Uterus (tissue), 4 donors: ENCODE measurements around the gene RANGRF. TPM values are rescaled to one million over a fixed set of nuclear protein-coding genes. Genes with fewer than 3 reads are reported as not detected.

Experiments
- DNase-seq, 2 donors: peaks; one replicate each; pipeline ENCODE4 v3.0.0-alpha.2; 2019 to 2020
- H3K27ac ChIP-seq, 2 donors: fragments of 200-600 bp; sonication (generic); 1 replicate in 1 of 2; 2 replicates in 1 of 2; pipeline ENCODE4 v1.5.1; 2016 to 2018
- H3K27me3 ChIP-seq, 2 donors: fragments of 200-600 bp; sonication (generic); one replicate each; pipeline ENCODE4 v1.5.1; 2018 to 2019; ENCODE audit warnings: control low read depth in 1 of 2
- H3K36me3 ChIP-seq, 2 donors: fragments of 200-600 bp; sonication (generic); one replicate each; pipeline ENCODE4 v1.5.1; 2019; ENCODE audit warnings: control low read depth in 1 of 2
- H3K4me1 ChIP-seq, 2 donors: fragments of 200-600 bp; sonication (generic); one replicate each; pipeline ENCODE4 v1.5.1; 2018 to 2019; ENCODE audit warnings: control low read depth in 1 of 2
- H3K4me3 ChIP-seq, 2 donors: fragments of 200-600 bp; sonication (generic); 1 replicate in 1 of 2; 2 replicates in 1 of 2; pipeline ENCODE4 v1.5.1; 2018 to 2019; ENCODE audit warnings: mild to moderate bottlenecking in 1 of 2
- H3K9me3 ChIP-seq, 2 donors: fragments of 200-600 bp; sonication (generic); one replicate each; pipeline ENCODE4 v1.5.1; 2019; ENCODE audit warnings: control low read depth in 1 of 2
- POLR2A ChIP-seq, 2 donors: fragments of 450-650 bp; IDR thresholded peaks; one replicate each; pipeline ENCODE4 v1.6.1; 2016; ENCODE audit warnings: antibody characterized with exemption in 2 of 2, mild to moderate bottlenecking in 1 of 2, moderate library complexity in 1 of 2
- intact Hi-C: fragments of 100-400 bp; cut with DNase I; formaldehyde crosslinking; loops from one replicate; pipeline ENCODE4 v1.15.1; 2023; ENCODE audit warnings: low total_unique reads
- total RNA-seq, 4 donors: library from RNA; depleted of rRNA in 3 of 4; stranded (reverse); fragments of >200 nt in 3 of 4; gene quantifications; one replicate each; pipeline versions ENCODE4 v1.1.0 to v1.2.4, GENCODE V29; 2014 to 2023
- TF ChIP-seq, protein P1 (sequence below), 4 experiments: fragments of 200-600 bp in 2 of 4; fragments of 450-650 bp in 2 of 4; sonication (generic) in 2 of 4; IDR thresholded peaks; one replicate each; pipeline ENCODE4 v1.5.1; 2016 to 2019; ENCODE audit warnings: antibody characterized with exemption in 4 of 4, mild to moderate bottlenecking in 2 of 4, moderate library complexity in 1 of 4
- donor health status: DM: yes; HTN: yes; CAD: no.

Gene RANGRF, protein sequence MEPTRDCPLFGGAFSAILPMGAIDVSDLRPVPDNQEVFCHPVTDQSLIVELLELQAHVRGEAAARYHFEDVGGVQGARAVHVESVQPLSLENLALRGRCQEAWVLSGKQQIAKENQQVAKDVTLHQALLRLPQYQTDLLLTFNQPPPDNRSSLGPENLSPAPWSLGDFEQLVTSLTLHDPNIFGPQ
- 10 to 100 TPM in 2 of 4 donors, 1 to 10 TPM in 2; 5.1 to 39.6 (median 16.4) TPM for total RNA-seq

DNA sequence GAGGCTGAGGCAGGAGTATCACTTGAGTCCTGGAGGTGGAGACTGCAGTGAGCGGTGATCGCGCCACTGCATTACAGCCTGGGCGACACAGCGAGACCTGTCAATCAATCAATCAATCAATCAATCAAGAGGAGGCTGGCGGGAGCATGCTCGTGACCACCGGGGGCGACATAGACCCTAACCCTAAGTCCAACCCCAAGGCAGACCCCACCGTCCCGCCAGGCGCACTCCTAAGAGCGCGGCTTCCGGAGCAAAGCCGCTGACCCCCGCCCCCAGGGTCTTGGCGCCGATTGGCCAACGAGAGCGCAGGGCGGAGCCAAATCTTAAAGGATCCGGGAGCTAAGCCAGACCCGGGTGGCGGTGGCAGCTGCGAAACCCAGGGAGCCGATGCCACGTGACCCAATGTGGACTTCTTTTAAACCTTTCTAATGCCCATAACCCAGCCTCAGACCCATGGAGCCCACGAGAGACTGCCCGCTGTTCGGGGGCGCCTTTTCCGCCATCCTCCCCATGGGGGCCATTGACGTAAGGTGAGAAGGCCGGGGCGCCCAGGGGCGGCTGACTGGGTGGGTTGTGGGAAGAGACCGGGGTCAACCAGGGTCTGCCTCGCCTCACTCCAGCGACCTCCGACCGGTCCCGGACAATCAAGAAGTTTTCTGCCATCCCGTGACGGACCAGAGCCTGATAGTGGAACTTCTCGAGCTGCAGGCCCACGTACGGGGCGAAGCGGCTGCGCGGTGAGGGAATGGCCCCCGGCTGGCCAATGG, at the start of gene RANGRF:
RANGRF (plus strand) TSS at position 335 of the 767 bp plus-strand sequence; CDS start at position 454, 119 bp downstream.
- peak; percentile 88 to 89 for DNase-seq
- Histone ChIP-seq H3K9me3 (no peaks in the 10 kb centered on the region), H3K27me3 (no peaks in the 10 kb centered on the region), H3K4me3 (peak within 1 kb of the TSS; percentile 88 to 89), H3K4me1 (peaks cover 0 to 6% of the 10 kb centered on the region in 2 donors), H3K36me3 (no peaks in the 10 kb centered on the region), H3K27ac (peak within 1 kb of the TSS; percentile 92 to 96)
- TF ChIP-seq POLR2A (IDR thresholded peaks at IDR 0.05): peak in 1 of 2 donors; percentile 62
- TF ChIP-seq, protein P1, sequence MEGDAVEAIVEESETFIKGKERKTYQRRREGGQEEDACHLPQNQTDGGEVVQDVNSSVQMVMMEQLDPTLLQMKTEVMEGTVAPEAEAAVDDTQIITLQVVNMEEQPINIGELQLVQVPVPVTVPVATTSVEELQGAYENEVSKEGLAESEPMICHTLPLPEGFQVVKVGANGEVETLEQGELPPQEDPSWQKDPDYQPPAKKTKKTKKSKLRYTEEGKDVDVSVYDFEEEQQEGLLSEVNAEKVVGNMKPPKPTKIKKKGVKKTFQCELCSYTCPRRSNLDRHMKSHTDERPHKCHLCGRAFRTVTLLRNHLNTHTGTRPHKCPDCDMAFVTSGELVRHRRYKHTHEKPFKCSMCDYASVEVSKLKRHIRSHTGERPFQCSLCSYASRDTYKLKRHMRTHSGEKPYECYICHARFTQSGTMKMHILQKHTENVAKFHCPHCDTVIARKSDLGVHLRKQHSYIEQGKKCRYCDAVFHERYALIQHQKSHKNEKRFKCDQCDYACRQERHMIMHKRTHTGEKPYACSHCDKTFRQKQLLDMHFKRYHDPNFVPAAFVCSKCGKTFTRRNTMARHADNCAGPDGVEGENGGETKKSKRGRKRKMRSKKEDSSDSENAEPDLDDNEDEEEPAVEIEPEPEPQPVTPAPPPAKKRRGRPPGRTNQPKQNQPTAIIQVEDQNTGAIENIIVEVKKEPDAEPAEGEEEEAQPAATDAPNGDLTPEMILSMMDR (IDR thresholded peaks at IDR 0.05): no peak
- intact Hi-C loops: no loop called here

DNA sequence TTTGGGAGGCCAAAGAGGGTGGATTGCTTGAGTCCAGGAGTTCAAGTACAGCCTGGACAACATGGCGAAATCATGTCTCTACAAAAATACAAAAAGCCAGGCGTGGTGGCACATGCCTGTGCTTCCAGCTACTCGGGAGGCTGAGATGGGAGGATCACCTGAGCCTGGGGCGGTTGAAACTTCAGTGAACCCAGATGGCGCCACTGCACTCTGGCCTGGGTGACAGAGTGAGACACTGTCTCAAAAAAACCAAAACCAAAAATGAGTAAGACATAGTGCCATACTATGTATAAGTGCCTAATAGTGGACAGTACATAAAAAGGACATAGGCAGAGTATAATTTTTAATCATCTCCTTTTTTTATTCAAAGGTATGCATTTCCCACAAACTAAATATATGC, 44.6 kb upstream of the RANGRF start:
- DNase-seq: no peak
- Histone ChIP-seq H3K9me3 (no peaks in the 10 kb centered on the region), H3K36me3 (no peaks in the 10 kb centered on the region), H3K4me1 (no peaks in the 10 kb centered on the region), H3K4me3 (no peak overlapping the region), H3K27ac (no peak overlapping the region), H3K27me3 (no peaks in the 10 kb centered on the region)
- TF ChIP-seq, protein P1 (IDR thresholded peaks at IDR 0.05): no peak
- TF ChIP-seq POLR2A (IDR thresholded peaks at IDR 0.05): no peak
- intact Hi-C loops: no loop called here

DNA sequence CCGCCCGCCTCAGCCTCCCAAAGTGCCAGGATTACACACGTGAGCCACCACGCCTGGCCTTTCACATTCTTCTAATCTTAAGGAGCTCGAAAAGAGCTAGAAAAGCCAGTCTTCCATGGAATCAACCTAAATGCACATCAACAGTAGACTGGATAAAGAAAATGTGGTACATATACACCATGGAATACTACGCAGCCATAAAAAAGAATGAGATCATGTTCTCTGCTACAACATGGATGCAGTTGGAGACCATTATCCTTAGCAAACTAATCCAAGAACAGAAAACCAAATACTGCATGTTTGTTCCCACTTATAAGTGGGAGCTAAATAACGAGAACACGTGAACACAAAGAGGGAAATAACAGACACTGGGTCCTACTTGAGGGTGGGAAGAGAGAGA, 43.7 kb upstream of the RANGRF start:
- Histone ChIP-seq H3K27me3 (no peaks in the 10 kb centered on the region), H3K27ac (no peak overlapping the region), H3K9me3 (no peaks in the 10 kb centered on the region), H3K4me1 (peaks cover 0 to 3% of the 10 kb centered on the region in 2 donors), H3K36me3 (no peaks in the 10 kb centered on the region), H3K4me3 (no peak overlapping the region)
- DNase-seq: no peak
- intact Hi-C loops: no loop called here
- TF ChIP-seq, protein P1 (IDR thresholded peaks at IDR 0.05): no peak
- no peak for TF ChIP-seq POLR2A (IDR thresholded peaks at IDR 0.05)

- Histone ChIP-seq H3K36me3 (no peaks in the 10 kb centered on the region), H3K27me3 (no peaks in the 10 kb centered on the region), H3K27ac (peak within 1 kb of the TSS; percentile 95), H3K4me3 (peak within 1 kb of the TSS; percentile 63 to 72), H3K4me1 (peaks cover 0 to 6% of the 10 kb centered on the region in 2 donors), H3K9me3 (no peaks in the 10 kb centered on the region)
- TF ChIP-seq, protein P1 (IDR thresholded peaks at IDR 0.05): no peak
- peak; percentile 64 to 70 for TF ChIP-seq POLR2A (IDR thresholded peaks at IDR 0.05)
- DNase-seq: peak; percentile 94 to 95
- intact Hi-C loops: no loop called here
Observed at GRCh38 chr17:8248751-8249607, 39.5 kb upstream of the RANGRF start, which contains the start of gene PFAS. Gene PFAS (plus strand): TSS chr17:8249289. CDS start chr17:8253938, 4,649 bp downstream.
